Keratinocyte (primary cell): ENCODE measurements around the gene CHERP.

Experiments
- CTCF ChIP-seq, 3 experiments: IDR thresholded peaks in 1 of 3; conservative IDR thresholded peaks in 1 of 3; optimal IDR thresholded peaks in 1 of 3; 2 replicates in 2 of 3; 3 replicates in 1 of 3; pipeline versions ENCODE3 to v1.5.1; 2011; ENCODE audit warnings: low read length in 3 of 3, mild to moderate bottlenecking in 3 of 3, moderate library complexity in 2 of 3, control low read depth in 1 of 3, inconsistent platforms in 1 of 3; ENCODE audit not compliant: insufficient read depth in 2 of 3; ENCODE audit errors: extremely low read depth in 1 of 3
- EZH2 ChIP-seq: IDR thresholded peaks from one replicate; pipeline ENCODE4 v1.6.1; 2012; ENCODE audit warnings: inconsistent platforms, mild to moderate bottlenecking, low read length, moderate library complexity

GRCh38 chr19:16540948-16541347, 1.3 kb downstream of the CHERP start:
- TF ChIP-seq CTCF (optimal IDR thresholded peaks at IDR 0.05 in 1 of 3, IDR thresholded peaks at IDR 0.05 in 1 of 3, conservative IDR thresholded peaks at IDR 0.05 in 1 of 3; ENCODE audit: extremely low read depth in 1 of 3, insufficient read depth in 2 of 3, low read length in 3 of 3) (no peak), EZH2 (no peak)
